Mammary microvascular endothelial cell (primary cell): Measurements from ENCODE around the gene SASH3. TPM values are rescaled to one million over a fixed set of nuclear protein-coding genes. Genes with fewer than 3 reads are reported as not detected.

Experiments
- total RNA-seq: library from RNA; depleted of rRNA; stranded (reverse); fragments of >200 nt; gene quantifications from 2 replicates; pipeline ENCODE4 v1.2.3, GENCODE V29; 2015

SASH3 gene
- not detected in 2 replicates for total RNA-seq

GRCh38 chrX:129779747-129780146 lies at the start of gene SASH3:
SASH3 (plus strand) TSS chrX:129779949; CDS start chrX:129780098, 149 bp downstream.

DNA sequence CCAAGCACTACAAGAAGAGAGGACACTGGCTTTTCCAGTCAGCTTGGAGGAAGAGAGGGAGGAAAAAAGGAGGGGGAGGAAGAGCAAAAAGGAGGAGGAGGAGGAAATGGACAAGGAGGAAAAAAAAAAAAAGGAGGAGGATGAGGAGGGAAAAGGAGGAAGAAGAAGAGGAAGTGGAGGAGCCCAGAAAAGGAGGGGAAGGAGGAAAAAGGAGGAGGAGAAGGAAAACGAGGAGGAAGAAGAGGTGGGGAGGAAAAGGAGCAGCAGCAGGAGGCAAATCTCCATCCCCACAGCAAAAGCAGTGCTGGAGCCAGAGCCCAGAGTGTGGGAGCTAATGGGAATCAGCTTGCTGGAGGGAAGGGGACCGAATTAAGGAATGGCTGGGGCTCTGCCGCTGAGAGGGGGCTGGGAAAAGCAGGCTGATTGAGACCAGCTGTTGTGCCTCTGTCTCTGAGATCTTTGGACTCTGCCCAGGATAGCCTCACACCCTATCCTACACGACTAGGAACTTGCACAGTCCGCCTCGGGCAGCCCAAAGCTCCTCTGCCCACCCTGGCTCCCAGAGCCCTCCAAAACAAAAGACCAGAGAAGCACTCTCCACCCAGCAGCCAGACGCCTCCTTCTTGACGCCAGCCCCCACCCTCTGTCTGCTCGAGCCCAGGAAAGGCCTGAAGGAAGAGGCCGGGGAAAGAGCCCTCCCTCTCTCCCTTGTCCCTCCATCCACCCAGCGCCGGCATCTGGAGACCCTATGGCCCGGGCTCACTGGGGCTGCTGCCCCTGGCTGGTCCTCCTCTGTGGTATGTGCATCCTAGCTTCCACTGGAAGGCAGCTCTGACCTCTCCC lies 41.1 kb upstream of the SASH3 start, which contains the start of gene XPNPEP2:
TSS of gene XPNPEP2 (plus strand) at position 514 of the 843 bp plus-strand sequence. CDS start at position 749, 235 bp downstream.

GRCh38 chrX:129843459-129844306 lies 63.9 kb downstream of the SASH3 start, which contains the start of gene ZDHHC9:
ZDHHC9 (minus strand) TSS chrX:129843886; CDS start chrX:129841945, 1,941 bp downstream.

Other genes with a start within 250 kb of the SASH3 start
- 8.5 and 9.3 TPM in 2 replicates for gene OCRL, start 239.7 kb upstream of the SASH3 start, total RNA-seq
- 567 and 583 TPM in 2 replicates for gene APLN, start 125.0 kb upstream of the SASH3 start, total RNA-seq
- gene XPNPEP2, start 41.0 kb upstream of the SASH3 start, total RNA-seq: not detected in 2 replicates
- gene ZDHHC9, start 63.9 kb downstream of the SASH3 start, total RNA-seq: 18.3 and 23.0 TPM in 2 replicates
- 14.9 and 18.6 TPM in 2 replicates for gene UTP14A, start 126.2 kb downstream of the SASH3 start, total RNA-seq
- 1.5 and 2.5 TPM in 2 replicates for gene BCORL1, start 202.7 kb downstream of the SASH3 start, total RNA-seq